Activated CD8-positive, alpha-beta T cell treated with anti-CD3 and anti-CD28 coated beads for 36 hours (primary cell): ENCODE results near the gene SYNPR. TPM values are rescaled to one million over a fixed set of nuclear protein-coding genes. Genes with fewer than 3 reads are reported as not detected.

Experiments
- ATAC-seq: fragments of 200-7000 bp; cut with Tn5 transposase; one replicate; pipeline ENCODE4 v1.10.0; 2021; ENCODE audit warnings: mild to moderate bottlenecking, moderate library complexity
- CTCF ChIA-PET: fragments of 350-600 bp; sonication (Branson Sonifier 250); formaldehyde crosslinking; loops from one replicate; lab custom pipeline; 2021; ENCODE audit warnings: antibody characterized with exemption; lab: Charles Lee
- POLR2A ChIA-PET: fragments of 350-600 bp; sonication (Branson Sonifier 250); formaldehyde crosslinking; loops from one replicate; lab custom pipeline; 2021; ENCODE audit warnings: antibody characterized with exemption; lab: Charles Lee
- DNase-seq: peaks from one replicate; pipeline ENCODE4 v3.0.0-alpha.2; 2020
- H3K27ac Mint-ChIP-seq: one replicate; pipeline ENCODE4 v1.8.0; 2021; ENCODE audit warnings: mild to moderate bottlenecking, mixed read lengths
- H3K27me3 Mint-ChIP-seq: one replicate; pipeline ENCODE4 v1.8.0; 2021; ENCODE audit warnings: mixed read lengths
- H3K36me3 Mint-ChIP-seq: one replicate; pipeline ENCODE4 v1.8.0; 2021; ENCODE audit warnings: low read depth, mixed read lengths
- H3K4me1 Mint-ChIP-seq: one replicate; pipeline ENCODE4 v1.8.0; 2021; ENCODE audit warnings: low read depth, mixed read lengths
- H3K4me3 Mint-ChIP-seq: one replicate; pipeline ENCODE4 v1.8.0; 2021; ENCODE audit warnings: mild to moderate bottlenecking, moderate library complexity, mixed read lengths
- H3K9me3 Mint-ChIP-seq: one replicate; pipeline ENCODE4 v1.8.0; 2021; ENCODE audit warnings: mixed read lengths
- intact Hi-C: fragments of 100-400 bp; cut with micrococcal nuclease; formaldehyde crosslinking; loops from one replicate; pipeline ENCODE4 v1.10.0; 2022
- total RNA-seq, 2 experiments: library from RNA; stranded (reverse); gene quantifications; one replicate each; pipeline ENCODE4 v1.2.3, GENCODE V29; 2021
- TF ChIP-seq, protein P1 (sequence below): fragments of 200-600 bp; IDR thresholded peaks from one replicate; pipeline ENCODE4 v1.8.0; 2022; ENCODE audit warnings: antibody characterized with exemption, mild to moderate bottlenecking

SYNPR gene
- total RNA-seq, 2 experiments from 2014 or later, result not detected

DNA sequence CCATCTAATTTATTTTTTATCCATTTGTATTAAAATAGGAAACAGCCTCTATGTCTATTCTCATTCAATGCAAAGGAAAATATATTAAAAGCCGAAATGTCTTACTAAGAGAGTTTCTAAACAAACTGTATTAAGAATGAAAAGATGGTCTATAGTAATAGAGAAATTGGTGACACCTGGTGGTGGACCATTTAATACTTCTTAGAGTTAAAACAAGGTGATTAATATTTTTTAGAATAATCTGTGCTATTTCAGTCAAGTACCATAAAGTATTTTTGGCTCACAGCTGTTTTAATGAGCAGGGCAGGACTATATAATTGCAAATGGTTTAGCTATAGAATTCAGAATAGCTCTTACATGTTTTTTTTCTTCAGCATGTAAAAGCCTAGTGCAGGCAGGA, 55.7 kb downstream of the SYNPR start:
- no peak overlapping the region for H3K27ac Mint-ChIP-seq
- DNase-seq (no peak), ATAC-seq (no peak)
- intact Hi-C loops, result no loop called here
- H3K4me1 Mint-ChIP-seq, result no peaks in the 10 kb centered on the region
- ChIA-PET CTCF (no interaction called here), POLR2A (no interaction called here)
- TF ChIP-seq, protein P1, sequence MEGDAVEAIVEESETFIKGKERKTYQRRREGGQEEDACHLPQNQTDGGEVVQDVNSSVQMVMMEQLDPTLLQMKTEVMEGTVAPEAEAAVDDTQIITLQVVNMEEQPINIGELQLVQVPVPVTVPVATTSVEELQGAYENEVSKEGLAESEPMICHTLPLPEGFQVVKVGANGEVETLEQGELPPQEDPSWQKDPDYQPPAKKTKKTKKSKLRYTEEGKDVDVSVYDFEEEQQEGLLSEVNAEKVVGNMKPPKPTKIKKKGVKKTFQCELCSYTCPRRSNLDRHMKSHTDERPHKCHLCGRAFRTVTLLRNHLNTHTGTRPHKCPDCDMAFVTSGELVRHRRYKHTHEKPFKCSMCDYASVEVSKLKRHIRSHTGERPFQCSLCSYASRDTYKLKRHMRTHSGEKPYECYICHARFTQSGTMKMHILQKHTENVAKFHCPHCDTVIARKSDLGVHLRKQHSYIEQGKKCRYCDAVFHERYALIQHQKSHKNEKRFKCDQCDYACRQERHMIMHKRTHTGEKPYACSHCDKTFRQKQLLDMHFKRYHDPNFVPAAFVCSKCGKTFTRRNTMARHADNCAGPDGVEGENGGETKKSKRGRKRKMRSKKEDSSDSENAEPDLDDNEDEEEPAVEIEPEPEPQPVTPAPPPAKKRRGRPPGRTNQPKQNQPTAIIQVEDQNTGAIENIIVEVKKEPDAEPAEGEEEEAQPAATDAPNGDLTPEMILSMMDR, result no peak
- H3K27me3 Mint-ChIP-seq, result no peaks in the 10 kb centered on the region
- H3K9me3 Mint-ChIP-seq, result no peaks in the 10 kb centered on the region
- H3K36me3 Mint-ChIP-seq, result no peaks in the 10 kb centered on the region
- H3K4me3 Mint-ChIP-seq, result no peak overlapping the region

DNA sequence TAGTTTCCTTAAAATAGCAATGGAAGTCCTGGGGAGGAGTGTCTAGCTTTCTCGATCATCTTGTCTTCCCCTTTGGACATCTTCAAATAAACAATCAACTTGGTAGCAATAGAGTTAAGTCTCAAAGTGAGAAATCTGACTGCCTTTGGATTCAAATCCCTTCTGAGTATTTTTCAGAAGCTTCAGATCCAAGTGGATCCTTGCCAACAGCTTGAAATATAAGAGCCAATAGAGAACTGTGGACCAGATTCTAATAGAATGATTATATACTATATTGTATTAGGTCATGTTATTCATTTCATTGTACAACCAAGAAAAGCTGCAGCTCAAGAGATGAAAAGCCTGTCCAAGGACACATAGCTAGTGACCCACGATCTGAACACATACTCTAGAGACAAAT, 60.2 kb downstream of the SYNPR start:
- H3K36me3 Mint-ChIP-seq, result no peaks in the 10 kb centered on the region
- ChIA-PET POLR2A (no interaction called here), CTCF (interaction anchor here (2.0 kb wide), 1 partner anchor 11 kb away, joined by 10 read pairs; no protein-coding TSS in a partner anchor)
- H3K27ac Mint-ChIP-seq, result no peak overlapping the region
- ATAC-seq (no peak), DNase-seq (no peak)
- intact Hi-C loops, result no loop called here
- no peaks in the 10 kb centered on the region for H3K4me1 Mint-ChIP-seq
- peaks cover 1% of the 10 kb centered on the region for H3K9me3 Mint-ChIP-seq
- peaks cover 3% of the 10 kb centered on the region for H3K27me3 Mint-ChIP-seq
- TF ChIP-seq, protein P1, result no peak
- no peak overlapping the region for H3K4me3 Mint-ChIP-seq

DNA sequence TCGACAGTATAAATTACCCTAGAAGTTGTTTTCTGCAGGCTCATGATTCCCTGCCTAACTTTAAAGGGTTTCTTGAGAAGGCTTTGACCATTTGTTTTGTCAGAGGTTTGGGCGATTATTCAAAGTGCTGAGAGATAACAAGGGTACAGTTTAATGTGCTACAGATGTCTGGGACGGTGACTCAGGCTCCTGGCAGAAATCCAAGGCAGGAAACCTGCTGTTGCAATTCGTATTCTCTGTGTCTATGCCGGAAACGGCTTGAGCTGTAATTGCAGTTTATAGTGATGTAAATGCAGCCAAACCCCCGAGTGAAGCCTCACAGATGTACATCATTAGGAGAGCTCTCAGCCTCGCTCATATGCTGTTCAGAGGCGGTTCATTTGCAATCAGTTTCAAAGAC, 65.6 kb downstream of the SYNPR start:
- Mint-ChIP-seq H3K27ac (no peak overlapping the region), H3K4me1 (peaks cover 6% of the 10 kb centered on the region), H3K9me3 (peaks cover 1% of the 10 kb centered on the region), H3K36me3 (no peaks in the 10 kb centered on the region), H3K27me3 (peaks cover 6% of the 10 kb centered on the region), H3K4me3 (no peak overlapping the region)
- TF ChIP-seq, protein P1, result no peak
- intact Hi-C loops, result no loop called here
- ChIA-PET CTCF (interaction anchor here (1.0 kb wide), 1 partner anchor 475 kb away, joined by 3 read pairs; the partner anchor contains the start of gene C3orf49), POLR2A (no interaction called here)
- DNase-seq, result peak; percentile 70
- peak; percentile 78 for ATAC-seq

DNA sequence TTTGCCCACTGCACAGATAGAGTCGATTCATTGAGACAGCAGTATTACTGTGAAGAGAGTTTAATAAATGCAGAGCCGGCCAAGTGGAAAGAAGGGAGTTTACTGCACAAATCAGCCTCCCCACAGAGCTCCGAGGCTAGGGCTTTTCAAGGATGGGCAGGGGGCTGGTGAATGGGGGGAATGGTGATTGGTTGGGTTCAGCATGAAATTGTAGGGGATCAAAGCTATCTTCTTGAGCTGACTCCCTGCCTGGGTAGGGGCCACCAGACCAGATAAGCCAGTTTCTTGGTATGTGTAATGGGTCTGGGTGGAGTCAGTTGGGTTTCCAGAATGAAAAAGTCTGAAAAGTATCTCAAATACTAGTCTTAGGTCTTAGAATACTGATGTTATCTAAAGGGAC, 66.6 kb downstream of the SYNPR start:
- Mint-ChIP-seq H3K4me3 (no peak overlapping the region), H3K36me3 (no peaks in the 10 kb centered on the region), H3K27ac (no peak overlapping the region), H3K27me3 (peaks cover 9% of the 10 kb centered on the region), H3K4me1 (peaks cover 6% of the 10 kb centered on the region), H3K9me3 (peaks cover 1% of the 10 kb centered on the region)
- CTCF ChIA-PET, result interaction anchor here (1.0 kb wide), 1 partner anchor 474 kb away, joined by 3 read pairs; the partner anchor contains the start of gene C3orf49
- POLR2A ChIA-PET, result no interaction called here
- intact Hi-C loops, result no loop called here
- ATAC-seq (no peak), DNase-seq (no peak)
- TF ChIP-seq, protein P1, result no peak

DNA sequence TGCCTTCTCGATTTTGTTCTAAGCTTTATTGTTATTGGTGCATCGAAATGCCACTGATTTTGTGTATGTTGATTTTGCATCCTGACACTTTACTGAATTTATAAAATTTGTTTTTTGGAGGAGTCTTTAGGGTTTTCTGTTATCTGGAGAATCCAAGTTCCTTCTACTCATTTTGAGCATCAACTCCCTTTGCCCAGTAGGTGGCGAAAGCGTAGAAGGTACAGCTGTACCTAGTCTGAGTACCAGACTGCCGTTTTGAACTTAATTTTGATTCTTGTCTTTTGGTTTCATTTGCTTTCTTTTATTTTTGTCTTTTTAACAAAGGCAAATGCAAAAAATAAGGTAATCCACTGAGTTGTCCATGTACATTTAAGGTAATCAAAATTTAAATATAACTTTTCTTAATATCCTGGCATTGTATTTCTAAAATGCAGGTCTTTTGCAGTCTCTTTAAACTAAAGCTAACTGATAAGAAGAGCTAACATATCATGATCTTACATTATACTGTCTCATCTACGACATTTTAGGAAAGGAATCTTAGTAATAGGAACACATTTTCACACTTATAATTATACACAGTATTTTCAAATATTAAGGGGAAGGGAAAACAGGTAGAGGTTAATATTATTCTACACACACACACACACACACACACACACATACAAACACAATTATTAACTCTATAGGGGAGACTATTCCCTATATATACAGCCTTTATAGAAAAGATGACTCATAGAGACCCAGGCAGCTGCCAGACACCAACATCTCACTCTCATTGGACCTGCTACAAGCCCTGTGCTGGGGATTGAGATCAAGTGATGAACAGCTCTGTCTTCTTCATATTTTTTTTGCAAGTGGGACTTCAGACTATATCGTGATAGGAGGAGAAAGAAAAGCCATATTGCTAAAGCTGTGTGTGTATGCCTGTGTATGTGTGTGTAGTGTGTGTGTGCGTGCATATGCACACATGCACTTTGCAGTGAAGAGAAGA, 71.8 kb downstream of the SYNPR start:
- ChIA-PET POLR2A (no interaction called here), CTCF (interaction anchor here (0.7 to 3.6 kb wide), 17 partner anchors 10 to 1135 kb away, joined by 3 to 81 read pairs (median 3); partner anchors contain the start of gene C3orf49)
- no peak overlapping the region for H3K27ac Mint-ChIP-seq
- TF ChIP-seq, protein P1, result peak; percentile 70
- DNase-seq (peak; percentile 60), ATAC-seq (peak; percentile 49)
- no peak overlapping the region for H3K4me3 Mint-ChIP-seq
- no peaks in the 10 kb centered on the region for H3K36me3 Mint-ChIP-seq
- H3K27me3 Mint-ChIP-seq, result peaks cover 17% of the 10 kb centered on the region
- no peaks in the 10 kb centered on the region for H3K4me1 Mint-ChIP-seq
- H3K9me3 Mint-ChIP-seq, result no peaks in the 10 kb centered on the region
- intact Hi-C loops, result loop anchor here (2.0 kb wide), 1 partner anchor 469 kb away; the partner anchor contains the start of gene C3orf49
